Astrocyte (in vitro differentiated cells and primary cell): ENCODE measurements around the gene DOCK1. TPM values are rescaled to one million over a fixed set of nuclear protein-coding genes. Genes with fewer than 3 reads are reported as not detected.

Experiments
- DNase-seq: peaks from one replicate; pipeline ENCODE4 v3.0.0-alpha.2; 2010; ENCODE audit warnings: low read depth
- FAIRE-seq: peaks from 2 replicates; lab custom pipeline; 2011; peaks lifted over from hg19 to GRCh38; lab: Jason Lieb, UNC
- H2AFZ ChIP-seq: 2 replicates; pipeline ENCODE4 v1.6.0; 2012; ENCODE audit warnings: low read depth, low read length, inconsistent platforms
- H3K27ac ChIP-seq: 2 replicates; pipeline ENCODE4 v1.5.1; 2011; ENCODE audit warnings: low read depth, low read length, inconsistent platforms
- H3K27me3 ChIP-seq: 2 replicates; pipeline ENCODE4 v1.6.0; 2011; ENCODE audit warnings: low read length, inconsistent platforms; ENCODE audit not compliant: insufficient read depth
- H3K36me3 ChIP-seq: 2 replicates; pipeline ENCODE4 v1.5.1; 2011; ENCODE audit warnings: low read length, inconsistent platforms; ENCODE audit not compliant: insufficient read depth
- H3K4me1 ChIP-seq: 2 replicates; pipeline ENCODE4 v1.5.1; 2011; ENCODE audit warnings: low read length, inconsistent platforms; ENCODE audit not compliant: insufficient read depth
- H3K4me2 ChIP-seq: 2 replicates; pipeline ENCODE4 v1.6.0; 2012; ENCODE audit warnings: low read length, inconsistent platforms
- H3K4me3 ChIP-seq: 2 replicates; pipeline ENCODE4 v1.5.1; 2011; ENCODE audit warnings: low read depth, mild to moderate bottlenecking, low read length, inconsistent platforms; ENCODE audit not compliant: insufficient read depth
- H3K79me2 ChIP-seq: 2 replicates; pipeline ENCODE4 v1.6.0; 2012; ENCODE audit warnings: mild to moderate bottlenecking, low read length, inconsistent platforms; ENCODE audit not compliant: insufficient read depth
- H3K9ac ChIP-seq: 2 replicates; pipeline ENCODE4 v1.6.0; 2012; ENCODE audit warnings: mild to moderate bottlenecking, low read length, inconsistent platforms
- H3K9me3 ChIP-seq: 2 replicates; pipeline ENCODE4 v1.5.1; 2012; ENCODE audit warnings: low read depth, mild to moderate bottlenecking, low read length, inconsistent platforms; ENCODE audit not compliant: insufficient read depth
- H4K20me1 ChIP-seq: 2 replicates; pipeline ENCODE4 v1.6.0; 2012; ENCODE audit warnings: low read length, inconsistent platforms; ENCODE audit not compliant: insufficient read depth
- H3K27ac Mint-ChIP-seq: one replicate; pipeline ENCODE4 v1.8.0; 2021; ENCODE audit warnings: mild to moderate bottlenecking, mixed read lengths; ENCODE audit not compliant: unreplicated experiment
- H3K27me3 Mint-ChIP-seq: one replicate; pipeline ENCODE4 v1.8.0; 2021; ENCODE audit warnings: low read depth, mixed read lengths; ENCODE audit not compliant: unreplicated experiment
- H3K36me3 Mint-ChIP-seq: one replicate; pipeline ENCODE4 v1.8.0; 2021; ENCODE audit warnings: low read depth, mixed read lengths; ENCODE audit not compliant: unreplicated experiment
- H3K4me1 Mint-ChIP-seq: one replicate; pipeline ENCODE4 v1.8.0; 2021; ENCODE audit warnings: low read depth, mixed read lengths; ENCODE audit not compliant: unreplicated experiment
- H3K4me3 Mint-ChIP-seq: one replicate; pipeline ENCODE4 v1.8.0; 2021; ENCODE audit warnings: mild to moderate bottlenecking, moderate library complexity, mixed read lengths; ENCODE audit not compliant: unreplicated experiment
- H3K9me3 Mint-ChIP-seq: one replicate; pipeline ENCODE4 v1.8.0; 2021; ENCODE audit warnings: mild to moderate bottlenecking, mixed read lengths; ENCODE audit not compliant: unreplicated experiment
- EZH2 ChIP-seq: IDR thresholded peaks from 2 replicates; pipeline ENCODE4 v1.6.1; 2012; ENCODE audit warnings: mild to moderate bottlenecking, low read length, inconsistent platforms; ENCODE audit not compliant: insufficient read depth
- total RNA-seq: library from RNA; stranded (reverse); gene quantifications from 2 replicates; pipeline ENCODE4 v1.2.1, GENCODE V29; 2021
- TF ChIP-seq, protein P1 (sequence below): IDR thresholded peaks from 2 replicates; pipeline ENCODE4 v1.5.1; 2011; ENCODE audit warnings: low read depth, mild to moderate bottlenecking, inconsistent platforms, low read length, moderate library complexity; ENCODE audit not compliant: insufficient read depth

DOCK1 gene
- total RNA-seq, 1 donor from 2014 or later, result 42.5 TPM

GRCh38 chr10:127275793-127276450 lies 370.7 kb downstream of the DOCK1 start:
- Histone ChIP-seq H3K9me3 (no peaks in the 10 kb centered on the region), H3K36me3 (no peaks in the 10 kb centered on the region), H3K4me3 (no peak overlapping the region), H3K27me3 (no peaks in the 10 kb centered on the region), H4K20me1 (no peaks in the 10 kb centered on the region), H3K4me2 (no peak overlapping the region), H2AFZ (no peak overlapping the region), H3K79me2 (no peaks in the 10 kb centered on the region), H3K4me1 (peaks cover 4% of the 10 kb centered on the region), H3K9ac (no peak overlapping the region), H3K27ac (no peak overlapping the region)
- no peak for FAIRE-seq
- DNase-seq, result no peak
- TF ChIP-seq, protein P1, sequence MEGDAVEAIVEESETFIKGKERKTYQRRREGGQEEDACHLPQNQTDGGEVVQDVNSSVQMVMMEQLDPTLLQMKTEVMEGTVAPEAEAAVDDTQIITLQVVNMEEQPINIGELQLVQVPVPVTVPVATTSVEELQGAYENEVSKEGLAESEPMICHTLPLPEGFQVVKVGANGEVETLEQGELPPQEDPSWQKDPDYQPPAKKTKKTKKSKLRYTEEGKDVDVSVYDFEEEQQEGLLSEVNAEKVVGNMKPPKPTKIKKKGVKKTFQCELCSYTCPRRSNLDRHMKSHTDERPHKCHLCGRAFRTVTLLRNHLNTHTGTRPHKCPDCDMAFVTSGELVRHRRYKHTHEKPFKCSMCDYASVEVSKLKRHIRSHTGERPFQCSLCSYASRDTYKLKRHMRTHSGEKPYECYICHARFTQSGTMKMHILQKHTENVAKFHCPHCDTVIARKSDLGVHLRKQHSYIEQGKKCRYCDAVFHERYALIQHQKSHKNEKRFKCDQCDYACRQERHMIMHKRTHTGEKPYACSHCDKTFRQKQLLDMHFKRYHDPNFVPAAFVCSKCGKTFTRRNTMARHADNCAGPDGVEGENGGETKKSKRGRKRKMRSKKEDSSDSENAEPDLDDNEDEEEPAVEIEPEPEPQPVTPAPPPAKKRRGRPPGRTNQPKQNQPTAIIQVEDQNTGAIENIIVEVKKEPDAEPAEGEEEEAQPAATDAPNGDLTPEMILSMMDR, result no peak
- no peak for TF ChIP-seq EZH2
- Mint-ChIP-seq H3K27me3 (no peaks in the 10 kb centered on the region), H3K4me1 (peaks cover 9% of the 10 kb centered on the region), H3K27ac (no peak overlapping the region), H3K4me3 (no peak overlapping the region), H3K9me3 (no peaks in the 10 kb centered on the region), H3K36me3 (peaks cover 10% of the 10 kb centered on the region)

DNA sequence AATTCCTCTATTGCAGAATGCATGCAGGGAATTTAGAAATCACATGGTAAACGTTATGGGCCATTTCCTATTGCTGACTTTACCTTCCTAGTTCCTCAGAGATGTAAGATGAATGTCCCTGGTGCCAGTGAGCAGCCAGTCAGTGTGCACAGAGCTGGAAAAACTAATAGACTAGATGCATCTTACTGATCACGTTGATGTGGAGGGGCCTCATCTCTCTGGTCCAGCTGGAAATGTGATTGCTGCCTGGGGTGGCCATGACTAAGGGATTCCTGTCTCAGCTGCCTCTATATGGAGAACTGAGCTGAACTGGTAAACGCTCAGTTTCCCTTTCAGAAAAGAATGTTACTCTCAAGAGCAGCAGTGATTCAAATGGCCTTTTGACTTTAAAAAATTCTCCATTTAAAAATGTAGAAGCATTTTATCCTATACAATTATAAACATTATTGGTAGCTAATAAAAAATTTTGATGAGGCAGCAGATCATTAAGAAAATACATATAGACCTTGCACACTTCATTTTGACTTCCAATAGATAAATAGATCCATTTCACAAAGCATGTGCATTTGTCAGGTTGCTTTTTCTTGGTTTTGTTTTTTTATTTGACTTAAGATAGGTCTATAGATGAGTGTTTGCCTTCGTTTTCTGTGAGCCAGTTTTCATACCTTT lies 371.7 kb downstream of the DOCK1 start:
- H3K4me3 ChIP-seq, result no peak overlapping the region
- H3K36me3 Mint-ChIP-seq, result peaks cover 15% of the 10 kb centered on the region
- FAIRE-seq (no peak), DNase-seq (no peak)
- H2AFZ ChIP-seq, result no peak overlapping the region
- peaks cover 4% of the 10 kb centered on the region for H3K4me1 ChIP-seq
- H3K9me3 ChIP-seq, result no peaks in the 10 kb centered on the region
- no peaks in the 10 kb centered on the region for H3K27me3 Mint-ChIP-seq
- TF ChIP-seq EZH2, result no peak
- H3K4me2 ChIP-seq, result no peak overlapping the region
- no peaks in the 10 kb centered on the region for H3K36me3 ChIP-seq
- no peaks in the 10 kb centered on the region for H4K20me1 ChIP-seq
- peaks cover 9% of the 10 kb centered on the region for H3K4me1 Mint-ChIP-seq
- no peak overlapping the region for H3K9ac ChIP-seq
- no peaks in the 10 kb centered on the region for H3K79me2 ChIP-seq
- H3K27ac Mint-ChIP-seq, result no peak overlapping the region
- H3K9me3 Mint-ChIP-seq, result no peaks in the 10 kb centered on the region
- no peak overlapping the region for H3K27ac ChIP-seq
- no peak overlapping the region for H3K4me3 Mint-ChIP-seq
- H3K27me3 ChIP-seq, result no peaks in the 10 kb centered on the region

GRCh38 chr10:127278001-127278400 lies 372.8 kb downstream of the DOCK1 start:
- Histone ChIP-seq H3K4me2 (peak overlapping the region; percentile 58), H2AFZ (peak overlapping the region; percentile 5), H3K9ac (peak overlapping the region; percentile 4), H3K4me1 (peaks cover 4% of the 10 kb centered on the region), H3K27ac (peak overlapping the region; percentile 32), H3K79me2 (no peaks in the 10 kb centered on the region), H3K9me3 (no peaks in the 10 kb centered on the region), H4K20me1 (no peaks in the 10 kb centered on the region), H3K4me3 (peak overlapping the region; percentile 7), H3K27me3 (no peaks in the 10 kb centered on the region), H3K36me3 (no peaks in the 10 kb centered on the region)
- H3K27me3 Mint-ChIP-seq, result no peaks in the 10 kb centered on the region
- peaks cover 9% of the 10 kb centered on the region for H3K4me1 Mint-ChIP-seq
- no peak for FAIRE-seq
- peak; percentile 70 for DNase-seq
- peak overlapping the region; percentile 53 for H3K27ac Mint-ChIP-seq
- peaks cover 12% of the 10 kb centered on the region for H3K36me3 Mint-ChIP-seq
- no peaks in the 10 kb centered on the region for H3K9me3 Mint-ChIP-seq
- H3K4me3 Mint-ChIP-seq, result no peak overlapping the region
- TF ChIP-seq EZH2, result no peak
- TF ChIP-seq, protein P1, result peak; percentile 20
